Measurements from ENCODE around the gene EFCAB6. TPM values are rescaled to one million over a fixed set of nuclear protein-coding genes. Genes with fewer than 3 reads are reported as not detected.
A peak's percentile ranks its signal among the peaks of the same experiment; 100 is the strongest.

Gene EFCAB6
- total and polyA plus RNA-seq, 2 donors = 1.1 to 1.4 TPM

DNA sequence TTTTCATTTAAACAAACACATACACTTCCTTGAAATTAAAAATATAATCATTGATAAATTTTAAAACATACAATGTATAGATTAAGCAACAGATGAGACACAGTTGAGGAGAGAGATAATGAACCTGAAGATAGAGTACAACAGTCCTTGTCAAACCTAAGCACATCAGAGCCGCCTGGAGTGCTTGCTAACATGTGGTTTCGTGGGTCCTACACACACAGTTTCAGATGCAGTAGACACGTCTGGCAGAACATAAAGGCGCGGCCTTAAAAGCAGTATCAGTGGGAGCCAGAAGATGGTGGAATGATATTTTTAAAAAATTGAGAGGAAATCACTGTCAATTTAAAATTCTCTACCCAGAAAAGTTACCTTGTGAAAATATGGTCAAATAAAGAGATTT is 265.9 kb downstream of the EFCAB6 start:
- Histone ChIP-seq H3K27ac (ENCODE audit: low read depth in 1 of 2, low read length in 1 of 2) (peak overlapping the region in 1 of 2 donors; percentile 26), H3K4me3 (ENCODE audit: low read length in 2 of 2) (no peak overlapping the region), H3K4me1 (ENCODE audit: control insufficient read depth in 2 of 2, insufficient read depth in 2 of 2, low read length in 2 of 2) (peaks cover 0 to 5% of the 10 kb centered on the region in 2 donors), H3K9me3 (ENCODE audit: control insufficient read depth in 2 of 2, insufficient read depth in 1 of 2, low read length in 1 of 2) (no peaks in the 10 kb centered on the region), H3K36me3 (ENCODE audit: control insufficient read depth in 2 of 2, insufficient read depth in 2 of 2, low read length in 1 of 2) (no peaks in the 10 kb centered on the region), H3K27me3 (ENCODE audit: control insufficient read depth in 2 of 2, insufficient read depth in 1 of 2, low read length in 1 of 2) (no peaks in the 10 kb centered on the region)
- WGBS = 71% methylated on average over 5 of the region's 5 CpGs
- DNase-seq (ENCODE audit: low read depth in 6 of 9, low spot score in 9 of 9) = no peak

DNA sequence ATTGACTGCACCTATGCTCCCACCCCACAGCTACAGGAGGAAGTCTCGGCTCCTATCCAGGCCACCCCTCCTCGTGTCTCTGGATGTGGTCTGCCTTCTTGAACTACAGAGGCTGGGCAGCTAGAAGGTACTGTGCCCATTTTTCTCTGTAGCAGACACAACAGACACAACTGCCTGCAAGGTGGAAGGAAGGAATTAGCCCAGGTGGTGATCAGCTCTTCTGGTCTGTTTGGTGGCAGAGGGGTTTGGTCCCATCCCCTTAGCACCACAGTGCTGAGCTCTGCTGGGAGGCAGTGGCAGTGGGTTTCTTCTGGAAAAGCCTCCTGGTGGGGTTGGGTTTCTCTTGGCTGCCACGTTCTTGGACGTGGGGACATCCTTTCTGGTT is 267.8 kb downstream of the EFCAB6 start:
- no peak for DNase-seq (ENCODE audit: low read depth in 6 of 9, low spot score in 9 of 9)
- Histone ChIP-seq H3K36me3 (ENCODE audit: control insufficient read depth in 2 of 2, insufficient read depth in 2 of 2, low read length in 1 of 2) (no peaks in the 10 kb centered on the region), H3K27me3 (ENCODE audit: control insufficient read depth in 2 of 2, insufficient read depth in 1 of 2, low read length in 1 of 2) (no peaks in the 10 kb centered on the region), H3K27ac (ENCODE audit: low read depth in 1 of 2, low read length in 1 of 2) (no peak overlapping the region), H3K4me3 (ENCODE audit: low read length in 2 of 2) (no peak overlapping the region), H3K9me3 (ENCODE audit: control insufficient read depth in 2 of 2, insufficient read depth in 1 of 2, low read length in 1 of 2) (no peaks in the 10 kb centered on the region), H3K4me1 (ENCODE audit: control insufficient read depth in 2 of 2, insufficient read depth in 2 of 2, low read length in 2 of 2) (peaks cover 0 to 5% of the 10 kb centered on the region in 2 donors)
- whole genome bisulfite sequencing = 73% methylated on average over 4 of the region's 4 CpGs

DNA sequence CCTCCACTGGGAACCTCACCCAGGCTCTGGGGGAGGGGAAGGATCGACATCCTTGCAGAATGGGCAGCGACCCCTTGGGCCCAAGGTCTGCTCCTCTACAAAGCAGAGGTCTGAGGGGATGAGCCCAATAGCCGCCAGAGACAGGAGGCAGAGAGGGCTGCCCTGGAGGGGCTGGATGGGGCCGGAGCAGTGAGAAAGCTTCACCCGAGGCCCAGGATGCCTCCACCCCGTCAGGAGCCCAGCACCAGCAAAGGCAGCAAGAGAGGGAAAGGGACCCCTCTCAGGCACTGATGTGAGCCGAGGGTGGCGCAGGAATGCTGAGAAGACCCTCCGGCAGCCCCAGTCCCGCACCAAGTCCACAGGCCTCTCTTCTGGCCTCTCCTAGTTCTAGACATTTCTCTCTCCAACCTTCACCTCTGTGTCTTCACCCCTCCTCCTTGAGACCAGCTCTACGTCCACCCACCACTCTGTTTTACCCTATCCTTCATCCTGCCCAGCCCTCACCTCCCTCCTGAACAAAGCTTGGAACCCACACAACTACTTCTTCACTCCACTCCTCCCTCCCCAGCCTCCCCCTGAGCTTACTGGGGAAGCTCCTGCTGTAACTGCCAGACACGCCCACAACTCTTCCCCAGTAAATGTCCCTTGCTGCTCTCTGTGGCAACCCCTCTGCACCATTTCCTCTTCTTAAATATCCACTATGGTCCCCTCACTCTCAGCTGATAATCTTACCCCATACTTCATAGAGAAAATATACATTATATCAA is 268.4 kb downstream of the EFCAB6 start:
- Histone ChIP-seq H3K9me3 (ENCODE audit: control insufficient read depth in 2 of 2, insufficient read depth in 1 of 2, low read length in 1 of 2) (no peaks in the 10 kb centered on the region), H3K4me1 (ENCODE audit: control insufficient read depth in 2 of 2, insufficient read depth in 2 of 2, low read length in 2 of 2) (peaks cover 0 to 5% of the 10 kb centered on the region in 2 donors), H3K36me3 (ENCODE audit: control insufficient read depth in 2 of 2, insufficient read depth in 2 of 2, low read length in 1 of 2) (no peaks in the 10 kb centered on the region), H3K27me3 (ENCODE audit: control insufficient read depth in 2 of 2, insufficient read depth in 1 of 2, low read length in 1 of 2) (no peaks in the 10 kb centered on the region), H3K27ac (ENCODE audit: low read depth in 1 of 2, low read length in 1 of 2) (no peak overlapping the region), H3K4me3 (ENCODE audit: low read length in 2 of 2) (no peak overlapping the region)
- no peak for DNase-seq (ENCODE audit: low read depth in 6 of 9, low spot score in 9 of 9)
- WGBS = 92% methylated on average over 12 of the region's 12 CpGs

DNA sequence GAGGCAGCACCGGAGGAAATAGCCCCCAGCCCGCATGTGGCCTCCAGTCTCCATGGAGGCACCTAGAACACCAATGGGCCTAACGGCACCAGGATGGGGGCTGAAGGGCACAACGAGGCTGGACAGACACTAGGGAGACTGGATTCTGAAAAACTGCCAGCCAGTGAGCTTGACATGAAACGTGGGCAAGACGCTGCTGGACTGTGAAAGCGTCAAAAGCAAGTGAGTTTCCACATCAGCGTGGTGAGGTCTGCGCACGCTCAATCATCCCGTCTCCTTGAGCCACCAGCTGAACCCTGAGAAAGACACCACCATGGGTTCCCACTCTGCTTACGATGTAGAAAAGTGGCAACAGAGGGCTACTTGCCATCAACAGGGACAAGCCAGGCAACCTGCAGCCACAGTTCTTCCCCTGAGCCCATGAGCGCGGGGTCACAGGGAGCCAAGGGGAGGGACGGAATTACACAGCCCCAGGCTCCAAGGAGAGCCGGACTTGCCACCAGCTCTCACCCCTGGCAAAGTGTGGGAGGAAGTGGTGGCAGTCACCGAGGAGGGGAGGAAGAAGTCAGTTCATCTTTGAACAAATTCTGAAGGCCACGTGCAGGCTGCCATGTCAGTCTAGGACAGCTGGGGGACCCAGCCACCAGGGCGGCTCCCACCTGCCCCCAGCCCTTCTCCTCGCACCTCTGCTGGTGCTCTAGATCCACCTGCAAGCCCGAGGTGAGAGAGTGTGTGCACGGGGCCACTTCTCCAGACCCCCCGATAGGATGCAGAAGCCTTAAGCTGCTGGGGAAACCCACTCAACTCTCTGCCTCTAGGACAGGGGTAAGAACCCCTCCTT is 269.2 kb downstream of the EFCAB6 start:
- no peak overlapping the region for H3K27ac ChIP-seq (ENCODE audit: low read depth in 1 of 2, low read length in 1 of 2)
- DNase-seq (ENCODE audit: low read depth in 6 of 9, low spot score in 9 of 9) = no peak
- 88% methylated on average over 23 of the region's 23 CpGs for whole genome bisulfite sequencing
- H3K4me3 ChIP-seq (ENCODE audit: low read length in 2 of 2) = no peak overlapping the region
- H3K4me1 ChIP-seq (ENCODE audit: control insufficient read depth in 2 of 2, insufficient read depth in 2 of 2, low read length in 2 of 2) = peaks cover 0 to 5% of the 10 kb centered on the region in 2 donors
- H3K36me3 ChIP-seq (ENCODE audit: control insufficient read depth in 2 of 2, insufficient read depth in 2 of 2, low read length in 1 of 2) = no peaks in the 10 kb centered on the region
- no peaks in the 10 kb centered on the region for H3K9me3 ChIP-seq (ENCODE audit: control insufficient read depth in 2 of 2, insufficient read depth in 1 of 2, low read length in 1 of 2)
- no peaks in the 10 kb centered on the region for H3K27me3 ChIP-seq (ENCODE audit: control insufficient read depth in 2 of 2, insufficient read depth in 1 of 2, low read length in 1 of 2)

DNA sequence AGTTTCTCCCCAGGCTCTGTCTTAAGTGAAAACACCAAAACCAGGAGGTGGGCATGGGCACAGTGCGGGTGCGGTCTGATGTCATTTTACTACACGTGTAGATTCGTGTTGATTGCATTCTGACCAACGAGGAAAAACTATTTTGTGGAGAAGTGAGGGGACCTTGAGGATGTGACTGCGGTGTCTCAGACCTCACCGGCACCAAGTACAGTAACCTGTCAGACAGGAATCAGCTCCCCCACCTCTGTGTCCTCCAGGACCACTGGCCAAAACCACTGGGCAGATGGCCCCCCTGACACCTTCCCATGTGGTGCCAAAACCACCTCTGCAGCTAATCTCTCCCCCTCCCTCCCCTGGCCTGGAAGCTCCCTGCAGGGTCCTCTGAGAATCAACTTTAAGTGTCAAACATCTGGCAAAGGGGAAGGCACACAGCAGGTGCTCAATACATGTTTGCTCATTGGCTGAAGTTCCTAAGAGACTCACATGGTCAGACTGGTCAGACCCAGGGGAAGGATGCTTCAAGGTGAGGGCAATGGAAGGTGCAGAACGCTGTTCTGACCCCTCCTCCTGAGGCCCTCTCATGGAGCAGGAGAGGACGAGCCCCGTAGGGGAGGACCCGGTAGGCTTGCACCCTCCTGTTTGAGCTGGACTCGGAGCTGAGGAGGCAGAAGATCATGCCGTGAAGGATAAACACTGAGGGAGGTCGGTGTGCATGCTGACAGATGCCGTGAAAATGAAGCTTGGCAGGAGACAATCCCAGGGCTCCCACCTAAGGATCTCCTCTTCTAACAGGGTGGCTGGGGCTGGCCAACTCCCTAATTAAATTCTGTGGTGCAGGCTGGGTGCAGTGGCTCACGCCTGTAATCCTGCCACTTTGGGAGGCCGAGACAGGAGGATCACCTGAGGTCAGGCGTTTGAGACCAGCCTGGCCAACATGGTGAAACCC is 270.4 kb downstream of the EFCAB6 start:
- no peaks in the 10 kb centered on the region for H3K27me3 ChIP-seq (ENCODE audit: control insufficient read depth in 2 of 2, insufficient read depth in 1 of 2, low read length in 1 of 2)
- H3K4me1 ChIP-seq (ENCODE audit: control insufficient read depth in 2 of 2, insufficient read depth in 2 of 2, low read length in 2 of 2) = peaks cover 0 to 5% of the 10 kb centered on the region in 2 donors
- H3K27ac ChIP-seq (ENCODE audit: low read depth in 1 of 2, low read length in 1 of 2) = no peak overlapping the region
- DNase-seq (ENCODE audit: low read depth in 6 of 9, low spot score in 9 of 9) = no peak
- no peak overlapping the region for H3K4me3 ChIP-seq (ENCODE audit: low read length in 2 of 2)
- no peaks in the 10 kb centered on the region for H3K9me3 ChIP-seq (ENCODE audit: control insufficient read depth in 2 of 2, insufficient read depth in 1 of 2, low read length in 1 of 2)
- 90% methylated on average over 18 of the region's 18 CpGs for WGBS
- no peaks in the 10 kb centered on the region for H3K36me3 ChIP-seq (ENCODE audit: control insufficient read depth in 2 of 2, insufficient read depth in 2 of 2, low read length in 1 of 2)

DNA sequence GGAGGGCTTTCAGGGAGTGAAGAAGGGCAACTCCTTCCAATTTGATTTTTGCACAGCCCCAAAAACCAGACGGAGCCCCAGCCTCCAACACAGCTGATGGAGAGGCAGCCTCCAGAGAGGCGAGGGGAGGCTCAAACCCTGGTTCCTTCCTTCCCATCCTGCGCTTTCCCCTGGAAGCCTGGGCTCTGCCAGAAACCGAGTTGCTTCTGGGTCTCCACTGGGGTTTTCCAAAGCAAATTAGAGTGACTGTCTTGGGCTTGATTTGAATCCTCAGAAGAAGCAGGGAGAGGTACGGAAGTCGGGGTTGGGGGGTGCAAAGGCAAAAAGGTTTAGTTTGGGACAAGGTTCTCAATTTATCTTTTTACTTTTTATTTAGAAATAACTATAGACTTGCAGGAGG is 271.1 kb downstream of the EFCAB6 start:
- Histone ChIP-seq H3K4me3 (ENCODE audit: low read length in 2 of 2) (no peak overlapping the region), H3K4me1 (ENCODE audit: control insufficient read depth in 2 of 2, insufficient read depth in 2 of 2, low read length in 2 of 2) (peaks cover 0 to 3% of the 10 kb centered on the region in 2 donors), H3K36me3 (ENCODE audit: control insufficient read depth in 2 of 2, insufficient read depth in 2 of 2, low read length in 1 of 2) (no peaks in the 10 kb centered on the region), H3K9me3 (ENCODE audit: control insufficient read depth in 2 of 2, insufficient read depth in 1 of 2, low read length in 1 of 2) (no peaks in the 10 kb centered on the region), H3K27me3 (ENCODE audit: control insufficient read depth in 2 of 2, insufficient read depth in 1 of 2, low read length in 1 of 2) (no peaks in the 10 kb centered on the region), H3K27ac (ENCODE audit: low read depth in 1 of 2, low read length in 1 of 2) (no peak overlapping the region)
- WGBS = 90% methylated on average over 6 of the region's 6 CpGs
- DNase-seq (ENCODE audit: low read depth in 6 of 9, low spot score in 9 of 9) = no peak

DNA sequence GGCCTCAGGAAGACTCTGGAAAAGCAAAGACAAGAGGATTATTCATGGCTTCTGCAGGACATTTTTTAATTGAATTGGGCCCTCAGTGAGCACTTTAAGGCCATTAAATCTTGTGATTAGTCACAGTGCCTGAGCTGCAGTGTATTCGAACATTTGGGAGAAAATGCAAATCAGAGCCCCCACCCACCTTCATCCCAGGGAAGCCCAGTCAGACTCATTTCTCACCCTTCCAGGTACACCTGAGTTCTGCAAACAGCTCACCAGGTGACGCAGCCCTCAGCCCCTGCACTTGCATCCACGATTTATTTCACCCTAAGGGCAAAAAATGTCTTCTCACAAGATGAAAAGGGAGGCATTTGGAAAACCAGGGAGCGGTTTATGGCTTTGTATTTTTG is 271.6 kb downstream of the EFCAB6 start:
- H3K36me3 ChIP-seq (ENCODE audit: control insufficient read depth in 2 of 2, insufficient read depth in 2 of 2, low read length in 1 of 2) = no peaks in the 10 kb centered on the region
- peaks cover 0 to 3% of the 10 kb centered on the region in 2 donors for H3K4me1 ChIP-seq (ENCODE audit: control insufficient read depth in 2 of 2, insufficient read depth in 2 of 2, low read length in 2 of 2)
- no peak overlapping the region for H3K27ac ChIP-seq (ENCODE audit: low read depth in 1 of 2, low read length in 1 of 2)
- 86% methylated on average over 4 of the region's 4 CpGs for WGBS
- no peaks in the 10 kb centered on the region for H3K27me3 ChIP-seq (ENCODE audit: control insufficient read depth in 2 of 2, insufficient read depth in 1 of 2, low read length in 1 of 2)
- no peaks in the 10 kb centered on the region for H3K9me3 ChIP-seq (ENCODE audit: control insufficient read depth in 2 of 2, insufficient read depth in 1 of 2, low read length in 1 of 2)
- H3K4me3 ChIP-seq (ENCODE audit: low read length in 2 of 2) = no peak overlapping the region
- no peak for DNase-seq (ENCODE audit: low read depth in 6 of 9, low spot score in 9 of 9)

DNA sequence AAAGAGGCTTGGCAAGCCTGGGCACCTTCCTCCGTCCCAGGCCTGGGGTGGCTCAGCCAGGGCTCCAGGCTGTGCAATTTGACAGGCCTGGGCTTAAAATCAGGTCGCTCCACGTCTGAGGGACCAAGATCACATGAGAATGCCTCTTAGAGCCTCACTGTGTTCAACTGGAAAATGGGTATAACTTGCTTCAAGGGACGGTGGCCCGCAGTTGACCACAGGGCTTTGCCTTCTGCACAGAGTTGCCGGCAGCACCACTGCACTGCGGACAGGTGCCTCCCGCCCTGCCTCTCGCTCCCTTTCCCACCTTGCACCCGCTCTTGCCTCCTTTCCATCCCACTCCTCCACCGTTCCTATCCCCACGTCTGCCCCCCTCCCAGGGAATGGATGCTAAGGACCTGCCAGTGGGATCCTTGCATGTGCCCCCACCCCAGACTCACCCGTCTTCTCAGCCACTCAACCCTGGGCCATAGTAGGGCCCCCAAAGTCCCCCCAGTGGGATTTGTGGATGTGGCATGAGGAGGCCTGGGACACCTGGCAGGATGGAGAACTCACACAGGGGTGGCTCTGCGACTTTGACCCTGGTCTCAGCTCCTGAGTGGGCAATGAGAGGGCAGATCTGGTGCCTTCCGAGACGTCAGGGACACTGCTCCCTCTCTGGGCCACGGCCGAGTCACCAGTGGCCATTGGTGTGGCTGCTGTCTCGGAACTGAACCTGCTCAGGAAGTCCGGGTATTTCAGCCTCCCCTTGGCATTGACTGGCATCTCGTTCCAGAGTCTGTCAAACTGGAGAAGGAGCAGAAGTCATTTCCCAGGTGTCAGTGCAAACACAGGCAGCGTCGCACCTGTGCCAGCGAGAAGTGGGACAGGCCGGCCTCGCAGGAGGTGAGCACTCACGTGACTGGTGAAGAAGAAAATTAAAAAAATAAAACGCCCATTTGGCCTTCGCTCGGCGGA is 272.3 kb downstream of the EFCAB6 start:
- Histone ChIP-seq H3K9me3 (ENCODE audit: control insufficient read depth in 2 of 2, insufficient read depth in 1 of 2, low read length in 1 of 2) (no peaks in the 10 kb centered on the region), H3K4me3 (ENCODE audit: low read length in 2 of 2) (no peak overlapping the region), H3K4me1 (ENCODE audit: control insufficient read depth in 2 of 2, insufficient read depth in 2 of 2, low read length in 2 of 2) (peaks cover 0 to 6% of the 10 kb centered on the region in 2 donors), H3K27ac (ENCODE audit: low read depth in 1 of 2, low read length in 1 of 2) (no peak overlapping the region), H3K36me3 (ENCODE audit: control insufficient read depth in 2 of 2, insufficient read depth in 2 of 2, low read length in 1 of 2) (no peaks in the 10 kb centered on the region), H3K27me3 (ENCODE audit: control insufficient read depth in 2 of 2, insufficient read depth in 1 of 2, low read length in 1 of 2) (no peaks in the 10 kb centered on the region)
- no peak for DNase-seq (ENCODE audit: low read depth in 6 of 9, low spot score in 9 of 9)
- 94% methylated on average over 31 of the region's 31 CpGs for WGBS

All from thymus (tissue), 11 donors.